ENCODE measurements around the gene VCX2.
"Not testable (repeated sequence)": the region's sequence is repeated elsewhere in the genome, so short reads cannot be mapped to it uniquely, and the experiment has no call there.

DNA sequence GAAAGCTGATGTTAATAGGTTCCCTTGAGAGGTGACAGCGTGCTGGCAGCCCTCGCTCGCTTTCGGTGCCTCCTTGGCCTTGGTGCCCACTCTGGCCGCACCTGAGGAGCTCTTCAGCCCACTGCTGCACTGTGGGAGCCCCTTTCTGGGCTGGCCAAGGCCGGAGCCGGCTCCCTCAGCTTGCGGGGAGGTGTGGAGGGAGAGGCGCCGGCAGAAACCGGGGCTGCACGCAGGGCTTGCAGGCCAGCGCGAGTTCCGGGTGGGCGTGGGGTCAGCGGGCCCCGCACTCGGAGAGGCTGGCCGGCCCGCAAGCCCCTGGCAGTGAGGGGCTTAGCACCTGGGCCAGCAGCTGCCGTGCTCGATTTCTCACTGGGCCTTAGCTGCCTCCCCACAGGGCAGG lies 49.7 kb downstream of the VCX2 start:
- TF ChIP-seq, protein P1, sequence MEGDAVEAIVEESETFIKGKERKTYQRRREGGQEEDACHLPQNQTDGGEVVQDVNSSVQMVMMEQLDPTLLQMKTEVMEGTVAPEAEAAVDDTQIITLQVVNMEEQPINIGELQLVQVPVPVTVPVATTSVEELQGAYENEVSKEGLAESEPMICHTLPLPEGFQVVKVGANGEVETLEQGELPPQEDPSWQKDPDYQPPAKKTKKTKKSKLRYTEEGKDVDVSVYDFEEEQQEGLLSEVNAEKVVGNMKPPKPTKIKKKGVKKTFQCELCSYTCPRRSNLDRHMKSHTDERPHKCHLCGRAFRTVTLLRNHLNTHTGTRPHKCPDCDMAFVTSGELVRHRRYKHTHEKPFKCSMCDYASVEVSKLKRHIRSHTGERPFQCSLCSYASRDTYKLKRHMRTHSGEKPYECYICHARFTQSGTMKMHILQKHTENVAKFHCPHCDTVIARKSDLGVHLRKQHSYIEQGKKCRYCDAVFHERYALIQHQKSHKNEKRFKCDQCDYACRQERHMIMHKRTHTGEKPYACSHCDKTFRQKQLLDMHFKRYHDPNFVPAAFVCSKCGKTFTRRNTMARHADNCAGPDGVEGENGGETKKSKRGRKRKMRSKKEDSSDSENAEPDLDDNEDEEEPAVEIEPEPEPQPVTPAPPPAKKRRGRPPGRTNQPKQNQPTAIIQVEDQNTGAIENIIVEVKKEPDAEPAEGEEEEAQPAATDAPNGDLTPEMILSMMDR (IDR thresholded peaks at IDR 0.05): not testable (repeated sequence)
- TF ChIP-seq POLR2A (IDR thresholded peaks at IDR 0.05): not testable (repeated sequence)

All from esophagus squamous epithelium (tissue), 4 donors.